KOPT-K1 (cell line): ENCODE data around the gene NDUFB5.

Source experiments
- H3K27ac ChIP-seq: fragments of 200-600 bp; sonication (generic); 2 replicates; pipeline ENCODE4 v1.5.1; 2016; ENCODE audit warnings: antibody characterized with exemption, mild to moderate bottlenecking, low read depth, low read length; ENCODE audit not compliant: poor library complexity, severe bottlenecking
- H3K36me3 ChIP-seq: fragments of 200-600 bp; sonication (generic); 2 replicates; pipeline ENCODE4 v1.5.1; 2017; ENCODE audit warnings: antibody characterized with exemption, mild to moderate bottlenecking, low read length, moderate library complexity; ENCODE audit not compliant: insufficient read depth
- H3K9me3 ChIP-seq: fragments of 200-600 bp; sonication (generic); 2 replicates; pipeline ENCODE4 v1.5.1; 2017; ENCODE audit warnings: antibody characterized with exemption, low read length, mild to moderate bottlenecking; ENCODE audit not compliant: insufficient read depth, poor library complexity, severe bottlenecking

Gene NDUFB5

DNA sequence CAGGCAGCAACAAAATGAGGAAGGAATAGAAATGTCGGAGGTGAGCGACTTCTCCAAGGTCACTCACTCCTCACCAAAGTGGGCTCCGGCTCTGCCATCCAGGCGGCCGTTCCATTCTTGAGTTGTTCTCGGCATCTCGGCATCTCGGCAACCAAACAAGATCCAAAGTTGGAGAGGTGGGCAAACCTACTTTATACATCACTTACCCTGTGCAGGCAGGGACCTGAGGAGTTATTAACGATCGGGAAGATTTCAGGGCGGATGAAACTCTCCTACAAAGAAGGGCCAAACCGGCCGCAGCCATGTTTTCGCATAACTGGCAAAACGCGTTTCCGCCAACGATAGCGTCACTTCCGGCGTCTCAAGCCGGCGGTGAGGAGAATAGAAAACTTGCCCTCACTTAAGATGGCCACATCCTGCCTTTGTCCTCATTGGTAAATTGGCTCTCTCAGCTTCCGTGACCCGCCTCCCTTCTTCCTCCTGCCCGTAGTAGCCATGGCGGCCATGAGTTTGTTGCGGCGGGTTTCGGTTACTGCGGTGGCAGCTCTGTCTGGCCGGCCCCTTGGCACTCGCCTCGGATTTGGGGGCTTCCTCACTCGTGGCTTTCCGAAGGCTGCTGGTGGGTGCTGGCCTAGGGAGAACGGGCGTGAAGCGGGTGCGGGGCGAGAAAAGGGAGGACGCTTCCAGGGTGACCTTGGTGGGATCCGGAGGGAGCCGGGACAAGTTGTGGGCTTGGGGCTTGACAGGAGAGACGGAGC, at the start of gene NDUFB5, which contains the start of gene MRPL47:
NDUFB5 (plus strand) TSS at position 474 of the 758 bp plus-strand sequence; CDS start at position 496, 22 bp downstream.
MRPL47 (minus strand) TSS at position 318 of the 758 bp plus-strand sequence; CDS start at position 304, 14 bp downstream.
- Histone ChIP-seq H3K9me3 (no peaks in the 10 kb centered on the region), H3K36me3 (peaks cover 36% of the 10 kb centered on the region), H3K27ac (peak within 1 kb of the TSS; percentile 82)

GRCh38 chr3:179558742-179559364, 45.7 kb upstream of the NDUFB5 start:
- no peaks in the 10 kb centered on the region for H3K36me3 ChIP-seq
- H3K9me3 ChIP-seq = no peaks in the 10 kb centered on the region
- no peak overlapping the region for H3K27ac ChIP-seq

- Histone ChIP-seq H3K27ac (no peak overlapping the region), H3K36me3 (no peaks in the 10 kb centered on the region), H3K9me3 (no peaks in the 10 kb centered on the region)
These were observed 43.8 kb upstream of the NDUFB5 start for GRCh38 chr3:179560791-179561190.

- Histone ChIP-seq H3K9me3 (no peaks in the 10 kb centered on the region), H3K36me3 (no peaks in the 10 kb centered on the region), H3K27ac (peak within 1 kb of the TSS; percentile 98)
These were observed 41.9 kb upstream of the NDUFB5 start, which contains the start of gene ACTL6A for GRCh38 chr3:179562591-179563270. ACTL6A (plus strand) TSS chr3:179562926; CDS start chr3:179563093, 167 bp downstream.

- peak overlapping the region; percentile 98 for H3K27ac ChIP-seq
- no peaks in the 10 kb centered on the region for H3K36me3 ChIP-seq
- H3K9me3 ChIP-seq = no peaks in the 10 kb centered on the region
These were observed 41.3 kb upstream of the NDUFB5 start for GRCh38 chr3:179563271-179563783.

GRCh38 chr3:179565496-179565895, 39.1 kb upstream of the NDUFB5 start:
- H3K9me3 ChIP-seq = no peaks in the 10 kb centered on the region
- no peak overlapping the region for H3K27ac ChIP-seq
- peaks cover 22% of the 10 kb centered on the region for H3K36me3 ChIP-seq

- no peak overlapping the region for H3K27ac ChIP-seq
- H3K36me3 ChIP-seq = peaks cover 99% of the 10 kb centered on the region
- no peaks in the 10 kb centered on the region for H3K9me3 ChIP-seq
These were observed 23.6 kb upstream of the NDUFB5 start for GRCh38 chr3:179580992-179581391.

DNA sequence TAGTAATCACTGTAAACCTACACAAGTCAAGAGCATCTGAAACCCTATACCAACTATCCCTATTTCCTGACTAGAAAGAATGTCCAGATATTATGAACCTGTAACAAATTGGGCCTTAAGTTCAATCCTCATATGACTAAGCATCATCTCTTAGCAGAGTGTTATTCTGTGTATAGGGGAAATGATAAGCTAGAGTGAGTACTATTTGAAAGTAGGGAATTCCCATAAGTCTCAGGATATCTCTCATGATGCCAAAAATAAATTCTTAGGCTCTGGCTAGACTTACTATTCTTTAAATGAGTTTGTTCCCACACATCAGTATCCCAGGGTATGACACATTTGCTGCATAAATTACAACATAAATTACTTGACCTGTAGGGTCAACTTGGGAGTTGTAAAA, 15.5 kb upstream of the NDUFB5 start:
- Histone ChIP-seq H3K36me3 (peaks cover 99% of the 10 kb centered on the region), H3K9me3 (no peaks in the 10 kb centered on the region), H3K27ac (no peak overlapping the region)

- Histone ChIP-seq H3K9me3 (no peaks in the 10 kb centered on the region), H3K27ac (no peak overlapping the region), H3K36me3 (peaks cover 99% of the 10 kb centered on the region)
These were observed 13.9 kb upstream of the NDUFB5 start for GRCh38 chr3:179590669-179591068.

DNA sequence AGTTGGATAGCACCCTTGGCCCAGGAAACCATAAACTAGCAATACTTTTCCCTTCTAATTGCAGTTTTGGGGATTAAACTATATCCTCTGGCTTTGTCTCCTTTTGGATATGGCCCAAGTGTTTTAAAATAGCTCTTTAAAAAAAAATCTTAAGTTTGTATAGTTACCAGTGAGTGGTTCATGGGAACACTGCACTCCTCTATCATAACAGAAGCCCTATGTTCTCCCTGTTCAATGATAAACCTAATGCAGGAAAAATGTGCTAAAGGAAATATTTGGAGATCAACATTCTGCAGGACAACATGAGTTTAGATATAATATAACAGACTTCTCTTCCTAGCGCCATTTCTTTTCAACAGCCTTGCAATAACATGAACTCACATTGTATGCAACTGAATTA, 13.3 kb upstream of the NDUFB5 start:
- Histone ChIP-seq H3K9me3 (no peaks in the 10 kb centered on the region), H3K36me3 (peaks cover 99% of the 10 kb centered on the region), H3K27ac (no peak overlapping the region)

DNA sequence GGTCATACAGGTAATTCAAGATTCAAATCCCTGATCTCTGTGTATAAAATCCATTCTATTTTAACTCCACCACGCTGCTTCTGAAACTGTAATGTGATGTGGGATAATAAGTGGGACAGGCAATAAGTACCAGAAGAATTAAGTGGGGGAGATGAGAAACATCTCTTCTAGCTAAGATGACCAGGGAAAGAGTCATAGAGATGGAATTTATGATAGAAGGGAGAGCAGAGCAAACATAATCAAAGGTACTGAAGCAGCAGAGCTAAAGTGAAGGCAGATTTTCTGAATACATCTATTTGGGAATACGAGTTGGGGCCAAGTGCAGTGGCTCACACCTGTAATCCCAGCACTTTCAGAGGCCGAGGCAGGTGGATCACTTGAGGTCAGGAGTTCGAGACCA, 5.1 kb upstream of the NDUFB5 start:
- H3K36me3 ChIP-seq = peaks cover 77% of the 10 kb centered on the region
- no peaks in the 10 kb centered on the region for H3K9me3 ChIP-seq
- H3K27ac ChIP-seq = no peak overlapping the region

DNA sequence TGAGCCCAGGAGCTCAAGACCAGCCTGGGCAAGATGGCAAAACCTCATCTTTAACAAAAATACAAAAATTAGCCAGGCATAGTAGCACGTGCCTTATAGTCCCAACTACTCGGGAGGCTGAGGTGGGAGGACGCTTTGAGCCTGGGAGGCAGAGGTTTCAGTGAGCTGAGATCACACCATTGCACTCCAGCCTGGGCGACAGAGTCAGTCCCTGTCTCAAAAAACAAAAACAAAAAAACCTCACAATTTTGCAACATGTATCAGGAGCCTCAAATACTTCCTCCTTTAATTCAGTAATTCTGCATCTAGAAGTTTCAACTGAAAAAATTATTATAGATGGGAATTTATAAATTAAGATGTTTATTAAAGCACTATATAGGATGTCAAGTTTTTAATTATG, 1.3 kb upstream of the NDUFB5 start:
- Histone ChIP-seq H3K9me3 (no peaks in the 10 kb centered on the region), H3K27ac (no peak overlapping the region), H3K36me3 (peaks cover 48% of the 10 kb centered on the region)

- H3K27ac ChIP-seq = peak overlapping the region; percentile 82
- H3K9me3 ChIP-seq = no peaks in the 10 kb centered on the region
- H3K36me3 ChIP-seq = peaks cover 43% of the 10 kb centered on the region
These were observed 763 bp upstream of the NDUFB5 start for GRCh38 chr3:179603831-179604230.

- no peak overlapping the region for H3K27ac ChIP-seq
- H3K9me3 ChIP-seq = no peaks in the 10 kb centered on the region
- peaks cover 15% of the 10 kb centered on the region for H3K36me3 ChIP-seq
These were observed 2.0 kb downstream of the NDUFB5 start for GRCh38 chr3:179606534-179607085.
